Stimulated activated CD4-positive, alpha-beta T cell treated with anti-CD3 and anti-CD28 coated beads, TNF-alpha, amount 100 ng/mL, for 4 hours (primary cell): ENCODE data around the gene PRSS21.

Source experiments
- DNase-seq, 3 experiments: peaks; one replicate each; pipeline ENCODE4 v3.0.0-alpha.2; 2020; ENCODE audit warnings: low read depth in 3 of 3

PRSS21 gene

DNA sequence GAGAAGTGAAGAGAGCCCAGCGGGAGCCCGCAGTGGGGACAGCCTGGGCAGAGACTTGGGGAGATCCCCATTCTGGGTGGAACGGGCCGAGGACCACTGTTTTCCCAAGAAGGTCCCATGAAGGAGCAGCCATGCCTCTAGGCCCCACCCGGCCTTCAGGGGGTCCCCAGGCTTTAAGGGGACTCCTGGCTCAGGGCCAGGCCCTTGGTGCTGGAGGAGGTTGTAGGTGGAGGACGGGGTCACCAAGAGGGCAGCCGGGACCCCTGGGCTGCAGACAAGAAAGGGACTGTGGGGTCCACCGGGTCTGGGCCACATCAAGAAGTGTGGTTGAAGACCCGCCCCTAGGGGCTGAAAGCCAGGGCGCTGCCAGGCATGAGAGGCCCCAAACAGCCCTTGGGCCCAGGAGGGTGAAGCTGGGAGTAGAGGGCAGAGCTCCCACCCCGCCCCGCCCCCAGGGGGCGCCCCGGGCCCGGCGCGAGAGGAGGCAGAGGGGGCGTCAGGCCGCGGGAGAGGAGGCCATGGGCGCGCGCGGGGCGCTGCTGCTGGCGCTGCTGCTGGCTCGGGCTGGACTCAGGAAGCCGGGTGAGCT is at the start of gene PRSS21:
TSS of gene PRSS21 (plus strand) at position 487 of the 589 bp plus-strand sequence. CDS start at position 519, 32 bp downstream.
- DNase-seq, result peak in 2 of 3 experiments; percentile 16 to 21

DNA sequence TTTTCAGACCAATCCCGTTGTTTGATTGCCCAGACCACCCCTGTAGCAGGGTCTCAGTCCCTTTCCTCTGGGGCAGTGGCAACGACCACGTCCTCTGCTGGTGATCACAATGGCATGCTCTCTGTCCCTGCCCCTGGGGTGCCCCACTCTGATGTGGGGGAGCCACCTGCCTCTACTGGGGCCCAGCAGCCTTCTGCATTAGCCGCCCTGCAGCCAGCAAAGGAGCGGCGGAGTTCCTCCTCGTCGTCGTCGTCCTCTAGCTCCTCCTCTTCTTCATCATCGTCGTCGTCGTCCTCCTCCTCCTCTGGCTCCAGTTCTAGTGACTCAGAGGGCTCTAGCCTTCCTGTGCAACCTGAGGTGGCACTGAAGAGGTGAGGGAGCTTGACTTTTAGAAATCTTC is 49.1 kb upstream of the PRSS21 start:
- DNase-seq, result no peak

DNA sequence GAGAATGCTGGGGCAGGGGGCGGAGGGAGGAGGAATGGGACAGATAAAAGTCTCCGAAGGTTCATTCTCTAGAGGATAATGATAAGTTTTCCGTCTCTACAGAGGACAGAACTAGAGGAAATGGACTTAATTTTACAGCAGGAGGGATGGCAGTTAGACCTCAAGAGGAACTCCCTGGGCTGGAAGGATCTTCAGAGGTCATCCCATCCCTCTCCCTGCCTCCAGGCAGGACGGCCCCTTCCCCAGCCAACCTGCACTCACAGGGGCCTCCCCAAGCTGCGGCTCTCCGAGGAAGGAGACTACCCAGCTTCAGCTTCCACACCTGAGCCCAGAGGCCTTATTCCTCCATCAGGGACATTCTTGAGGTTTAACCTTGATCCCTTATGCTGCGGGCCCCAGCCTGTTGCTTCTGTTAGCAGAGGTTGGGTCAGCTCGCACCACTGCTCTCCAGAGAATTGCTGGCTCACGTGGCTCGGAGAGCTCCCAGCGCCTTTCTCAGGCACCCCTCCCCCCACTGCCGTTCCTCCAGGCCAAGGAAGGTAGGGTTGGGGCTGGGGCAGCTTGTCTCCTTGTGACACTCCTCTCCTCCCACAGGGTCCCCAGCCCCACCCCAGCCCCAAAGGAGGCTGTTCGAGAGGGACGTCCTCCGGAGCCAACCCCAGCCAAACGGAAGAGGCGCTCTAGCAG is 48.5 kb upstream of the PRSS21 start:
- DNase-seq, result no peak

GRCh38 chr16:2769100-2769529 is 47.9 kb upstream of the PRSS21 start:
- no peak for DNase-seq

GRCh38 chr16:2769675-2770056 is 47.4 kb upstream of the PRSS21 start:
- DNase-seq, result no peak

GRCh38 chr16:2770057-2770951 is 46.7 kb upstream of the PRSS21 start:
- DNase-seq, result no peak

GRCh38 chr16:2771496-2772402 is 45.3 kb upstream of the PRSS21 start:
- DNase-seq, result no peak

DNA sequence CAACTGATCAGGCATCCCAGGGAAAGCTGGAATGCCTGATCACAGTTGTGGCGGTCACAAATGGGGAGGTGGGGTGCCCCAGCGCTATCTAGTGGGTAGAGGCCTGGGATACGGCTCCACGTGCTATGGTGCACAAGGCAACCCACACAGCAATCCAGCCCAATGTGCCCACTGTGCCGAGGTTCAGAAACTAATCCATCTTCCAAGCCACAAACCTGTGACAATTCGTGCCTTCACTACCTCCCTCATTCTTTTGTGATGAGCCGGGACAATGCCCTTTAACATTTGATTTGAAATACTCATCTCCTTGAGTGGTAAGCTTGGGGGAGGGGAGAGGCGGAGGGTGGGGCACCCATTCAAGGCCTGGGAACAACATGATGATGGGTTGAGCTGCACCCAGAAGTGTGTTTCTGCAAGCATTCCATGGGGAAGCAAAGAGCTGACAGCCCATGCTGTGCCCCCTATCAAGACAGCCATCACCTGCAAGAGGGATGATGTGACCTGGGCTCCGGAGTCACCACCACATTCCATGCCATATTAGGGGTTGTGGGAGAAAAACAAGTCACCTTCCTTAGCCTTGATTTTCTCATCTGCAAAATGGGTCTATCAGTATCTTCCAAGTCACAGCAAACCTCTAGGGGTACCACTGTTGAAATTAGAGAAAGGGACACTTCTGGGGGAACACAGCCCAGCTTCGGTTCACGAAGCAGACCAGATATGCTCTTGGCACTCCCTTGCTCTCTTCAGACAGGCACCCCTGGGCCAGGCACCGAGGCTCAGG is 43.7 kb upstream of the PRSS21 start:
- DNase-seq, result no peak

GRCh38 chr16:2774161-2774891 is 42.7 kb upstream of the PRSS21 start:
- DNase-seq, result no peak

DNA sequence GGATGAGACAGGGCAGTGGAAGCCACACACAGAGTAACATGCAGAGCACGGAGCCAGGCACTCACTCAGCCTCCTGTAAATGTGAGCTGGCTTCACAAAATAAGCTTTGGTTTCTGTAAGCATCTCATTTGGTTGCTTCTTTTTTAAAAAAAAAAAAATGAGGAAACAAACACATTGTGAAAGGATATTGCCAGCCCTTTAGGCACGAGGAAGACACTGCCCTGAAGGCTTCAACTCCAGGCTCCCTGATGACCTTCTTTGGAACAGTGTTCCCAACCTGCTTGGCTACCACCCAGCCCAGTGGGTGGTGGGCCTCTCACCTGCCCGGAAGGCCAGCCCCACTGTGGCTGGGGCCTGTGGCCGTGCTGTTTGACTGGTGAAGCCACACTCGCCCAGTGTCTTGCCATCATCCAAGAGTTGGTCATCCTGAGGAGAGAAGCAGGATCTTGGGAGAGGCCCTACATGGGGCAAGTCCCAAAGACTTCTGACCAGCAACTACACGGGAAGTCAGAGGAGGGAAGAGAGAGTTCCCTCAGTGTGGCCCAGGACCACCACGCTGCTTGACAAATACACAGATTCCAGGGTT is 41.8 kb upstream of the PRSS21 start:
- DNase-seq, result no peak

GRCh38 chr16:2775765-2776499 is 41.1 kb upstream of the PRSS21 start:
- no peak for DNase-seq

- no peak for DNase-seq
Observed at GRCh38 chr16:2776500-2777139, 40.4 kb upstream of the PRSS21 start.

DNA sequence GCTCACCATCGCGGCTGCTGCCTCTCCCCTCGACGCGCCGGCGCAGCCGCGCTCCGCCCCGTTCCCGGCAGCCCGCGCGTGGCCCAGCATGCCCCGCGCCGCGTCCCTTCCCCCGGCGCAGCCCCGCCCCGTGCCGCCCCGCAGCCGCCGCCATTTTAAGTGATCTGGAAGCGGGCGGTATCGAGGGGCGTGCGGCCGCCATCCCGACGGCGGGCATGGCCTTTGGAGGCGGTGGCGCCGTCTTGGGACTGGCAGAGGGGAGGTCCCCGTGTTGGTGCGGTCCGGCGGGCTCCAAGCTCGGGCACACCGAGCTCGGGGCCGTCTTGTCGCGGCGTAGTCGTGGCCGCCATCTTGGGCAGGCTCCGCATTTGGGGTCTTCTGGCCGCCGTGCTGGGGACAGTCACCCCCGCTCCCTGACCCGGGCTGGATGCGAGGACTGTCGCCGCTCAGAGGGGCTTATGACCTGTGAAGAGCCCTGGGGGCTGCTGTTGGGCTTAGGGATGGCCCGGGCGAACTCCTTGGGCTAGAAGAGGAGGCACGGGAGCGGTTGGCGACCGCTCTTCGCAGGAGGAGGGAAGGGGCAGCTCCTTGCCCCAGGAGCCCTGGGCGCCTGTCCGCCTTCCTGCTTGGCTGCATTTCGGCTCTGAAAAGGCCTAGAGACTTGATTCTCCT is 39.7 kb upstream of the PRSS21 start, which contains the start of gene ELOB:
TSS of gene ELOB (minus strand) at position 50 of the 672 bp plus-strand sequence. CDS start at position 9, 41 bp downstream.
- DNase-seq, result peak; percentile 79 to 88 (median 82)

DNA sequence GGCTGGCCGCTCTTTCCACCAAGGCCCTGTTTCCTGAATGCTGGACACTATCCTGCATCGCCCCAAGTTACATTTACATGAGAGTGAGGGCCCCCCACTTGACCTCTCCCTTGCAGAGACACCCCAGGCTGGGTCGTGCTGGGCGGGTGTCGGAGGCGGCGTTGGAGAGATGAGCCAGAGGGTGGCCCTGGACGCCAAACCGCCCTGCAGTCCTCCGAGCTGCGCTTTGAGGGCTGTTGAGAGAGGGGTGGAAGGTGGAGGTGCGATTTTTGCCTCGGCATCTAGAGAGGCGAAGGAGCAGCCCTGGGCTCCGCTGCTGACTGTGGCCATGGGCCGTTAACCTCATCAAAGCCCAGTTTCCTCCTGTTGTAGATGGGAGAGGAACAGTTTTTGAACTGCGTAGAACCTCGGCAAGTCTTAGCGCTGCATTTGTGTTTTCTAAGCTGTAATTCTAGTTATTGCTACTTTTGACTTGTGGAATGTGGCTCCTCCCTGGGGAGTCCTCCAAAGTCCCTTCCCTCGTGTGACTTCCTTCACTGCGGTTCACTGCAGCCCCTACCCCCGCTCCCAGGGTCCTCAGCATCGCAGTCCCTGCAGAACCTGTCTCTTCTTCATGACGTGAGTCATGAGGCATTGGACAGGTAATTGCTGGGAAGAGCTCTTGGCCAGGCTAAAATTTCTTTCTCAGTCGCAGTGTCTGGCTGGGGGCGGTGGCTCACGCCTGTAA is 39.0 kb upstream of the PRSS21 start:
- peak in 1 of 3 experiments; percentile 16 for DNase-seq

GRCh38 chr16:2778630-2778958 is 38.4 kb upstream of the PRSS21 start:
- no peak for DNase-seq

DNA sequence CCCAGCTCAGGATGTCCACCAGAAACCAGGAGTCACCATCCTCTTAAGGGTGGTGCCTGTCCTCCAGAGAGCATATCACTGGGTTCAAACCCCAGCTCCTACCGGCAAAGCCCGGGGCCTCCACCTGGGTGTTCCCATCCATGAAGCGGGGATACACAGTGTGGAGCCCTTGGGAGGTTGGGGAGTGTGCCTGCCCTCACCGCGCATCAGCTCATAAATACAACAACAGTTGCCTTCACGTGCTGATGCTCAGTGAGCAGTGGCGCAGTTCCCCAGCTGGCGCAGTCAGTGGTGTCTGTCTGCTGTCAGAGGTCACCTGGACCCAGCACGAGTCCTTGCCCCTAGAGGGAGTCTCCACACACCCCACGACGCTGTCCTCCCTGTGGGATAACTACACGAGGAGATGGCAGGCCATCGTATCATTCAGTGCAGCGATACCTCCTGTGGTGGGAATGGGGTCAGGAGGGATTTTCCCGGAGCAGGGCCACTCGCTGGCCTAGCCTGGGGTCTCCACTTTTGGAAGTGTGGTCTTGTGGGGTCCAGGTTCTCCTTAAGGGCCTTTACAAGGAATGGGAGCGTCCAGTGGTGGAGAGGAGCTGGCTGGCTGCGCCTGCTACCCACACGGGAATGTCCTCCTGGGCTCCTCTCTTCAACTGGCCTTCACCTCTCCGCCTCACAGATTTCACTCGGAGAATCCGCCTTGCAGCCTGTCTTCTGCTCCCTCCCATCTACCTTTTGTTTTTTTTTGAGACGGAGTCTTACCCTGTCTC is 37.7 kb upstream of the PRSS21 start:
- no peak for DNase-seq
